Stimulated activated CD8-positive, alpha-beta memory T cell treated with anti-CD3 and anti-CD28 coated beads, Interleukin-15, amount 100 ng/mL, for 4 hours (primary cell): ENCODE measurements around the gene DAAM1.

Experiments
- DNase-seq, 2 donors: peaks; one replicate each; pipeline ENCODE4 v3.0.0-alpha.2; 2020; ENCODE audit warnings: low read depth in 2 of 2

The DAAM1 gene

DNA sequence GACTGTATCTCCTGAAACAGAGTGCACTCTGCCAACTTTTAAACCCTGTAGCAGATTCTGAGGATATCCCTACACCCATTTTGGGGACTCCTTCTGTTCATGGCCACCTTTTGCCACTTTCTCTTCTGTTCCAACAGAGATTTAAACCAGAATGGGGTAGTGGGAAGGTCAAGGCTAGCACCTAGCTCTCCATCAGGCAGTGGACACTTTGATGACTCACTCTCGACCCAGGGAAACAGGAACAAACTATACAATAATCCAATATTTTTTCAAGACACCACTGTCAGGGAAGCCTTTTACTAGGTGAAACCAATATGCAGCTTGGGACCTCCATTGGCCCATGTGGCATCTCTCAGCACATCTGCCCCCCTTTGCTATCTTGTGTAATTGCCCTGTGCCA is 103.6 kb downstream of the DAAM1 start:
- no peak for DNase-seq

DNA sequence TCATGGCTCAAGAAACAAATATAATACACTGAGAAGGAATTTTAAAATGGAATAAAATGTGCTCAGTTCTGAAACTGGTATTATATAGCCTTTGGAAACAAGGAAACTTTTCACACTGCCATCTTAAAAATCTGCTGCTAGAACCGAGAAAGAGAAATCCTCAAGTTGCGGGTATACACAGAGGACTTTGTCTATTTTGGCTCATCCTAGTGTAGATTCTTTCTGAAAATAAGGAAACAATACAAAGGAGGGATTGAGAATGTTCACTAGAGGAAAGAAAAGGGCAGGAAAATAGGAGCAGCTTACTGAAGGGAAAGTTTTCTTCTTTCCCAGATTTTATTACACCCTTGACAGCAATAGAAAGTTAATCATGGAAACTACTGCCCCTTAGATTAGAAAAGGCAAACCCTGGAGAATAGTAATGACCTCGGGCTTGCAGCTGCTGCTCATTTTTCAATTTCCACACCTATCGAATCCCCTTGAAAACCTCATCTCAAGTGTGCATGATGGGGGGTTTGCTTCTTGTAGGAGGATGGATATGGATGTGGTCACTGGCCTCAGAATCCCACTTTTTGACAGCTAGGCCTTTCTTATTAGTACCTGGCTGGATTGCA is 104.6 kb downstream of the DAAM1 start:
- DNase-seq = no peak

DNA sequence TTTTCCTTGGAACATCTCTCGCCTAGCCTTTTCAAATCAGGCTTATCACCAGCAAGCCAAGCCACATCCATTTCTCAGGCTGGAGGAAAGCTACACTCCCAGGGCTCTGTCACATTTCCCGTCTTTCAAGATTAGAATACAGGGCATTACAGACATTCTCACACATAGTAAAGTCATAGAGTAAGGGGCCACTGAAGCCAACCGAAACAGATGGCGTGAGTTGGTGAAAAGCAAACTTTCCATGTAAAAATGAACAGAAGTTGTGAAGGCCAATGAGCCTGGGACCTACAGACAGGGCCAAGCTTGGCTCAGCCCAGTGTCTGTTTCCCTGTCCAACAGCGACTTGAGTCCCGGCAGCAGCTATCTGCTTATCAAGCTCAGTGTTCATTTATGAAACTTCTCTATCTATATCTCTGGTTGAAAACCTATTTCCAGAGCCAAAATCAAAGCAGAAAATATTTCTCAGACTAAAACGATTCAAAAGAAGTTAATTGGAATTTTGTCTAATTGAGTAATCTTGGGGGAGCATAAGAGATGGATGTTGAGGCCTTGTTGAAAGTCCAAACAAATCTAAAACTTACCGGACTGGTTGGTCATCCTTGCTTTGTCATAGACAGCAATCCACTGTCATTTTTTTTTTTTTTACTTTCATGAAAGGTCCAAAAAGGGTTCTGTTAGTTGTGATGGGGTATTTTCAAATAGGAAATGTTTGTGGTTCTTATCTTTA is 105.6 kb downstream of the DAAM1 start:
- DNase-seq = no peak

GRCh38 chr14:59294662-59294992 is 106.2 kb downstream of the DAAM1 start:
- DNase-seq = no peak

DNA sequence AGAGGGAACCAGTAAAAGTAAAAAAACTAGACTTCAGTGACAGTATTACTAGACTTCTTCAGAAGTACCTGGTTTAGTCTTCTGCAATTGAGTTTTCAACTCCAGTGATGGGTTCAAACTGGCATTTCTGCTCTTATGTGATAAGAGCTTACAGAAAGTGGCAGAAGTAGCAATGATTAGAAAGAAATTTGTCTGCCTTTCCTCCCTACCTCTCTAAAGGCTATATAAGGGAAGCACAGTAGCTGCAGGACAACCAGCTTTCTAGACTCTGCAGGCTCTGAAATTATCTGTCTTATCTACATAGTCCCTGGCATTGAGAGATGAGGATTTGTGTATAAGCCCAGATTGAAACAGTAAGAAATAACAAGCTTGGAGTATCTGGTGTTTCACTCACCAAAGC is 107.5 kb downstream of the DAAM1 start:
- DNase-seq = no peak

GRCh38 chr14:59296508-59296907 is 108.0 kb downstream of the DAAM1 start:
- no peak for DNase-seq

- no peak for DNase-seq
Measured at GRCh38 chr14:59297071-59297776, 108.8 kb downstream of the DAAM1 start.

DNA sequence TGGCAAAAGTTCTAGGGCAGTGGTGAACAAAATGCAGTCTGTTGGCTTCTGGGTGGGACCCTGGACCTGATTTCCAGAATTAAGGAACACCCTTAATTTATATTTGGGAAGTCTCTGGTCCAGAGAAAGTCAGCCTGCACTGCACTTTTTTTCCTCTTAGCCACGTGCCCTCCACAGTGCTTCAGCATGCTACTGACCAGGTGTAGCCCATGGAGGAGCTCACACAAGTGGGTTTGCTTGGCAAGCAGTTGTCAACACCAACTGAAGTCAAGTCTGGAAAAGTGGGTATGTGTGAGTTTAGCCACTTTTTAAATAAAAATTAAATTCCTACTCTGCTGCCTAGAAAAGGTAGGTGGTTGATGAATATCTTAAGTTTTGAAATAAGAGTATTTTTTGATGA is 111.3 kb downstream of the DAAM1 start:
- DNase-seq = no peak

- peak in 1 of 2 donors; percentile 1 for DNase-seq
Measured at GRCh38 chr14:59301354-59301753, 112.9 kb downstream of the DAAM1 start.

DNA sequence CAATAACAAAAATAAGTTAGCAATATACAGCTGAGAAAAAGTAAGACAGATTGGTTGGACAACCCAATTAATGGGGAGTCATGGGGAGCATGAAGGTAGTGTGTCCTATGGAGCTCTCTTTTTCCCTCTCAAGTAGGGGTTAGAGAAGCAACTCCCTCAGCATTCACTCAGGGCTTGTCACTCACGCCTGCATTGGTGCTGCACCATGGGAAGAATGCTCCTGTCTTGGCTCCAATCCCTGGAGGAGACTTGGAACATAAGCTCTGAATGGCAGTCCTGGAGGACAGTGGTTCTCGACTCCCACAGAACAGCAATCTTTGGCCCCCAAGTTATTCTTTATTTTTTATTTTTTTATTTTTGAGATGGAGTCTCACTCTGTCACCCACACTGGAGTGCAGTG is 113.8 kb downstream of the DAAM1 start:
- no peak for DNase-seq

- no peak for DNase-seq
Measured at GRCh38 chr14:59303216-59303615, 114.7 kb downstream of the DAAM1 start.

DNA sequence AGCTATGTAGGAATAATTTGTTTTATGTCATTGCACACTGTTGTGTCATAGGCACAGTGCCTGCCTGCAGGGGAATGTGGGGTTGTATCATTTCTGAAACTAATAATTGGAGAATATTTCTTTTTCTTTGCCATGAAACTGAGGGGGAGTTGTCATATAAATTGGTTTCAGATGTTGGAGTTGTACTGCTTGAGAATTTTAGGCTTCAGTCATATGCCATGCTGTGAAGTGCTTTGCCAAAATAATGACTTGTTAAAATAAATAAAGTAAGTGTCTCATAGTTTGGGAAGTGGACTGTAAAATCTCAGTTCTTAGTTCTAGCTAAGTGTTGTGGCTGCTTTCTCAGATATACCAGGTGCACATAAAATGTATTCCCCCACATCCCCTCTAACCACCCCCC is 116.8 kb downstream of the DAAM1 start:
- DNase-seq = no peak

DNA sequence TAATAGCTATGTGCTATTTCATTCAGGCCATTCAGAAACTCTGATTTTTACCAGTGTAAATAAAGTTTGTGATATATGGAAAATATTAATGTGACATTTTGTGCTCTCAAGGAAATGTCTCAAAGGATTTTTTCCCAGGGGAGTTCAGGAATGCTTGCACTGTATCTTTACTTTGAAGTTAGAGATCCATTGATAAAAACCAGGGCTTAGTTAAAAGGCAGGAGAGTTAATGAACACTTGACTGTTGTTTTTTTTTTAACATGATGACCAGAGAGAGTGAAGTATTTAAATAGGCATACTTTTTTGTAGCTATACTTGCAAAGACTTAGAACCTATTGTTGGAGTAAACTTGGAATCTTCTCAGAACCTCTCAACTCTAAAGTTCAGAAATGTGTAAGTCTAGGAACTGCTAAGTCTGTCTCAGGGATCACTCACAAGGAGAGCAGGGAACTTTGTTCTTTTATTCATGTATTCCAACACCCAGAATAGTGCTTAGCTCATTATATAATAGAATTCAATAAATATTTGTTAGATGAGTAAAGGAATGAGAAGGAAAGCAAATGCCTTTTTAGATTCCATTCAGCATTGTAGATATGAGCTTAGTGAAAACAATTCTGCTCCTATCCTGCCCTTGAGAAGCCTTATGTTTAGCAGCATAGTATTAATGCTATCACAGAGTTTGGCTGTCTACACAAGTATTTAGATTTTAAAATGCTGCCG is 117.5 kb downstream of the DAAM1 start:
- DNase-seq = no peak

- DNase-seq = no peak
Measured at GRCh38 chr14:59306775-59307174, 118.3 kb downstream of the DAAM1 start.

- DNase-seq = no peak
Measured at GRCh38 chr14:59308086-59308485, 119.6 kb downstream of the DAAM1 start.

GRCh38 chr14:59308673-59309072 is 120.2 kb downstream of the DAAM1 start:
- no peak for DNase-seq

- no peak for DNase-seq
Measured at GRCh38 chr14:59309291-59309900, 120.9 kb downstream of the DAAM1 start.

GRCh38 chr14:59310633-59311032 is 122.2 kb downstream of the DAAM1 start:
- DNase-seq = no peak

- DNase-seq = no peak
Measured at GRCh38 chr14:59311723-59312122, 123.3 kb downstream of the DAAM1 start.

GRCh38 chr14:59313144-59313651 is 124.7 kb downstream of the DAAM1 start:
- DNase-seq = no peak

DNA sequence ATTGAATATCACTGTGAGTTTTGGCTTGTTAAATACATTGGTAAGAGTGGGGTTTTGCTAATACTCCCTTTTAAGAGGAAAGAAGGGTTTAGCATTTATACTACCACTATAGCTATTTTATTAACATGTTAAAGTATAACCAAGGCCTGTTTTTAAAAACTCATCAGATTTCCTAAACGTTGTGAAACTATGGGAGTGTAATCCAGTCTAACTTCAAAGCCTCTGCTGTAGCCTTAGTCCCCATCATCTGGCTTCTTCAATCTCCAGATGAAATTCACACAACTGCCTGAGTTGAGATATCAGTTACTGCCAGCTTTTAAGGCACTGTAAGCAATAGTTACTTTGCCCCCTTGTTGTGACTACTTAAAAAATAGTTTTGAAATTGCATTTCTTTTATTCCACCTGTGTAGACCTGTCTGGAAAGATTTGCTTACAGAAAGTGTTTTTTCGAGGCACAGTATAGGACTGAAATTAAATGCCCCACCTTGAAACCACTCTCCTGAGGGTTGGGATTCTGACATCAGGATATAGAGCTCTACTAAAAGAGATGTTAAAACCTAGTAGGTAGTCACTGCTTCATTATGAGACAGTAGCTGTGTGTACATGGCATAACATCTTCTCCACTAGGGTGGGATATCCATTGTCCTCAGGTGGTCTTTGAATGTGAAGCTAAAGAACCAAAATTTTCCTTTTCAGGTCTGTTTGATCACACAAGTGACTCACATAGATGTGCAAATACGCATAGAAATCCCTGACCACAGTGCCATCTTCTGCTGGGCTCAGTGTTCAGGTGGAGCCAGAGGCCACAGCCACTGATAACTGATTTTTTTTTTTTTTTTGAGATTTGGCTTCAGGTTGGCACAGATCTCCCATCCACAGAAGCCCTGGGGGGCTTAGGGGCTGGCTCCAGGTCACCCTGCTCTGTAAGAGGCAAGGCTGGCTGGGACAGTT is 125.5 kb downstream of the DAAM1 start:
- no peak for DNase-seq
